HG03378 (cell line): ENCODE measurements around the gene RTL1.

ENCODE experiments used
- ATAC-seq: cut with Tn5 transposase; IDR thresholded peaks from one replicate; pipeline ENCODE4 v1.9.1; 2021; ENCODE audit warnings: mild to moderate bottlenecking, moderate library complexity; ENCODE audit not compliant: unreplicated experiment

RTL1 gene

GRCh38 chr14:100854435-100854834 lies 49.1 kb downstream of the RTL1 start:
- ATAC-seq = no peak

GRCh38 chr14:100851946-100852620 lies 51.4 kb downstream of the RTL1 start:
- no peak for ATAC-seq

- ATAC-seq = no peak
Observed at GRCh38 chr14:100851586-100851916, 52.0 kb downstream of the RTL1 start.

GRCh38 chr14:100850841-100851585 lies 52.5 kb downstream of the RTL1 start:
- peak; percentile 56 for ATAC-seq

GRCh38 chr14:100849115-100849781 lies 54.3 kb downstream of the RTL1 start:
- ATAC-seq = no peak

GRCh38 chr14:100846309-100846859 lies 57.1 kb downstream of the RTL1 start:
- no peak for ATAC-seq

GRCh38 chr14:100845341-100845740 lies 58.2 kb downstream of the RTL1 start:
- ATAC-seq = no peak

- ATAC-seq = no peak
Observed at GRCh38 chr14:100844846-100845245, 58.7 kb downstream of the RTL1 start.

GRCh38 chr14:100844421-100844820 lies 59.1 kb downstream of the RTL1 start:
- no peak for ATAC-seq

GRCh38 chr14:100844082-100844408 lies 59.5 kb downstream of the RTL1 start:
- no peak for ATAC-seq

- ATAC-seq = no peak
Observed at GRCh38 chr14:100842799-100843198, 60.7 kb downstream of the RTL1 start.

GRCh38 chr14:100841761-100842403 lies 61.6 kb downstream of the RTL1 start:
- no peak for ATAC-seq

- ATAC-seq = no peak
Observed at GRCh38 chr14:100841066-100841760, 62.3 kb downstream of the RTL1 start.

- ATAC-seq = no peak
Observed at GRCh38 chr14:100840286-100841065, 63.0 kb downstream of the RTL1 start.

- ATAC-seq = no peak
Observed at GRCh38 chr14:100839681-100840111, 63.8 kb downstream of the RTL1 start.

- no peak for ATAC-seq
Observed at GRCh38 chr14:100839315-100839585, 64.3 kb downstream of the RTL1 start.

GRCh38 chr14:100838493-100839314 lies 64.8 kb downstream of the RTL1 start:
- no peak for ATAC-seq

- ATAC-seq = no peak
Observed at GRCh38 chr14:100837805-100838350, 65.6 kb downstream of the RTL1 start.
